IMR-90 (cell line): Measurements from ENCODE around the gene SLC39A11. TPM values are rescaled to one million over a fixed set of nuclear protein-coding genes. Genes with fewer than 3 reads are reported as not detected.

Source experiments
- ATAC-seq: fragments of 200-7000 bp; cut with Tn5 transposase; 2 replicates; pipeline ENCODE4 v1.9.1; 2020; ENCODE audit warnings: low read depth, mild to moderate bottlenecking, moderate library complexity
- BruUV-seq: library from RNA; stranded (reverse); fragments of 400-500 nt; replicated peaks from 2 replicates; lab custom pipeline; 2021; lab: Mats Ljungman, UMichigan
- CTCF ChIA-PET: fragments of 300-600 bp; formaldehyde crosslinking; extraction: SDS; loops from one replicate; lab custom pipeline; 2021; ENCODE audit warnings: antibody characterized with exemption; lab: Yijun Ruan, JAX
- POLR2A ChIA-PET: fragments of 300-600 bp; sonication (Branson Sonifier 250); formaldehyde crosslinking; loops from one replicate; lab custom pipeline; 2022; ENCODE audit warnings: antibody characterized with exemption; ENCODE audit not compliant: unreplicated experiment; lab: Charles Lee
- DNase-seq: peaks from one replicate; pipeline ENCODE4 v3.0.0; 2013
- H2AFZ ChIP-seq: replicated peaks from 2 replicates; pipeline ENCODE3; 2013; ENCODE audit warnings: low read length, mild to moderate bottlenecking; ENCODE audit not compliant: poor library complexity
- H2AK5ac ChIP-seq: 2 replicates; pipeline ENCODE4 v1.6.1; 2013; ENCODE audit warnings: low read depth, low read length, inconsistent platforms
- H2AK9ac ChIP-seq: replicated peaks from 2 replicates; pipeline ENCODE3; 2013; ENCODE audit warnings: mild to moderate bottlenecking, low read depth, low read length, moderate library complexity; ENCODE audit not compliant: poor library complexity
- H2BK120ac ChIP-seq: 2 replicates; pipeline ENCODE4 v1.6.1; 2013; ENCODE audit warnings: low read depth, low read length, inconsistent platforms
- H2BK15ac ChIP-seq: 3 replicates; pipeline ENCODE4 v1.6.1; 2013; ENCODE audit warnings: low read depth, low read length, inconsistent platforms
- H2BK20ac ChIP-seq: 2 replicates; pipeline ENCODE4 v1.6.1; 2013; ENCODE audit warnings: low read depth, mild to moderate bottlenecking, inconsistent platforms, low read length, moderate library complexity
- H2BK5ac ChIP-seq: 2 replicates; pipeline ENCODE4 v1.6.1; 2013; ENCODE audit warnings: mild to moderate bottlenecking, low read depth, low read length, inconsistent platforms; ENCODE audit not compliant: poor library complexity, severe bottlenecking
- H3K14ac ChIP-seq: replicated peaks from 2 replicates; pipeline ENCODE4 v1.6.1; 2013; ENCODE audit warnings: low read depth, low read length, inconsistent platforms
- H3K18ac ChIP-seq: 2 replicates; pipeline ENCODE4 v1.6.1; 2013; ENCODE audit warnings: low read depth, low read length, control low read depth
- H3K23ac ChIP-seq: 2 replicates; pipeline ENCODE4 v1.6.1; 2013; ENCODE audit warnings: low read depth, low read length, inconsistent platforms
- H3K27ac ChIP-seq: 2 replicates; pipeline ENCODE4 v1.5.1; 2013; ENCODE audit warnings: mild to moderate bottlenecking, control low read depth, low read length; ENCODE audit not compliant: insufficient read depth
- H3K27me3 ChIP-seq: 2 replicates; pipeline ENCODE4 v1.6.1; 2013; ENCODE audit warnings: low read length; ENCODE audit not compliant: control insufficient read depth, insufficient read depth
- H3K36me3 ChIP-seq: 2 replicates; pipeline ENCODE4 v1.6.1; 2013; ENCODE audit warnings: low read length, mixed read lengths; ENCODE audit not compliant: control insufficient read depth, insufficient read depth
- H3K4ac ChIP-seq: 2 replicates; pipeline ENCODE4 v1.6.1; 2013; ENCODE audit warnings: low read depth, low read length, inconsistent platforms
- H3K4me1 ChIP-seq: 2 replicates; pipeline ENCODE4 v1.6.1; 2013; ENCODE audit warnings: low read length, mixed read lengths; ENCODE audit not compliant: control insufficient read depth, insufficient read depth
- H3K4me2 ChIP-seq: 2 replicates; pipeline ENCODE4 v1.6.1; 2013; ENCODE audit warnings: low read depth, mild to moderate bottlenecking, control low read depth, low read length, moderate library complexity
- H3K4me3 ChIP-seq: 2 replicates; pipeline ENCODE4 v1.5.1; 2013; ENCODE audit warnings: low read depth, mild to moderate bottlenecking, control low read depth, low read length, moderate library complexity; ENCODE audit not compliant: insufficient read depth
- H3K56ac ChIP-seq: 2 replicates; pipeline ENCODE4 v1.6.1; 2013; ENCODE audit warnings: low read length, inconsistent platforms; ENCODE audit not compliant: insufficient read depth; ENCODE audit errors: extremely low read depth
- H3K79me1 ChIP-seq, 2 experiments: 2 replicates each; pipeline ENCODE4 v1.6.1; 2013; ENCODE audit warnings: low read length in 2 of 2, inconsistent platforms in 1 of 2, low read depth in 1 of 2
- H3K9ac ChIP-seq: 2 replicates; pipeline ENCODE4 v1.6.1; 2013; ENCODE audit warnings: low read depth, low read length, control low read depth
- H3K9me1 ChIP-seq: 2 replicates; pipeline ENCODE4 v1.6.1; 2013; ENCODE audit warnings: low read length, inconsistent platforms; ENCODE audit not compliant: insufficient read depth
- H3K9me3 ChIP-seq: 2 replicates; pipeline ENCODE4 v1.6.1; 2013; ENCODE audit warnings: low read length; ENCODE audit not compliant: control insufficient read depth, insufficient read depth
- H4K20me1 ChIP-seq: 2 replicates; pipeline ENCODE4 v1.6.1; 2013; ENCODE audit warnings: low read length, inconsistent platforms; ENCODE audit not compliant: insufficient read depth
- H4K5ac ChIP-seq: 2 replicates; pipeline ENCODE4 v1.6.1; 2013; ENCODE audit warnings: mild to moderate bottlenecking, low read depth, low read length, control low read depth
- H4K8ac ChIP-seq, 2 experiments: 2 replicates each; pipeline ENCODE4 v1.6.1; 2013; ENCODE audit warnings: low read depth in 2 of 2, low read length in 2 of 2, control low read depth in 1 of 2, inconsistent platforms in 1 of 2
- H4K91ac ChIP-seq: 2 replicates; pipeline ENCODE4 v1.6.1; 2013; ENCODE audit warnings: low read depth, low read length, inconsistent platforms; ENCODE audit not compliant: insufficient read depth
- CEBPB ChIP-seq: IDR thresholded peaks from 2 replicates; pipeline ENCODE4 v1.6.1; 2012; ENCODE audit warnings: low read depth, low read length, improper control_type of control experiment
- NFE2L2 ChIP-seq: fragments of 150-350 bp; IDR thresholded peaks from 2 replicates; pipeline ENCODE4 v1.6.1; 2016; ENCODE audit warnings: low read depth, mild to moderate bottlenecking, low read length
- WGBS, 2 experiments: methylation state at CpG; one replicate each; pipeline versions ENCODE4 v1.1.5 to v1.1.7; 2013; ENCODE audit warnings: missing lambda C conversion rate in 2 of 2; ENCODE audit not compliant: insufficient read length in 1 of 2; ENCODE audit errors: extremely low coverage in 2 of 2; 5-methylcytosine and 5-hydroxymethylcytosine counted together
- dilution Hi-C: fragments of 300-500 bp; cut with HindIII; formaldehyde crosslinking; loops from one replicate; pipeline ENCODE4 v1.14.3; 2018; ENCODE audit warnings: low sequenced_read_pairs; ENCODE audit not compliant: unreplicated experiment
- in situ Hi-C: fragments of 300-500 bp; cut with MboI; formaldehyde crosslinking; loops from 3 replicates; pipeline ENCODE4 v1.14.3; 2019; ENCODE audit warnings: low sequenced_read_pairs, inconsistent platforms, mixed read lengths
- intact Hi-C: fragments of 100-400 bp; cut with micrococcal nuclease; formaldehyde crosslinking; loops from 2 replicates; pipeline ENCODE4 v1.10.0; 2022
- polyA plus RNA-seq, 3 experiments: library from polyadenylated mRNA; depleted of rRNA; stranded (reverse); fragments of >200 nt; gene quantifications; 2 replicates each; pipeline ENCODE4 v1.2.3, GENCODE V29; 2012; ENCODE audit warnings: low replicate concordance in 1 of 3
- total RNA-seq: library from RNA; depleted of rRNA; stranded (reverse); fragments of >200 nt; gene quantifications from 2 replicates; pipeline ENCODE4 v1.2.3, GENCODE V29; 2012

SLC39A11 gene
- total and polyA plus RNA-seq, 2 of the 4 experiments (the other 2 are of a cell fraction), result 8.8 to 14.3 TPM

DNA sequence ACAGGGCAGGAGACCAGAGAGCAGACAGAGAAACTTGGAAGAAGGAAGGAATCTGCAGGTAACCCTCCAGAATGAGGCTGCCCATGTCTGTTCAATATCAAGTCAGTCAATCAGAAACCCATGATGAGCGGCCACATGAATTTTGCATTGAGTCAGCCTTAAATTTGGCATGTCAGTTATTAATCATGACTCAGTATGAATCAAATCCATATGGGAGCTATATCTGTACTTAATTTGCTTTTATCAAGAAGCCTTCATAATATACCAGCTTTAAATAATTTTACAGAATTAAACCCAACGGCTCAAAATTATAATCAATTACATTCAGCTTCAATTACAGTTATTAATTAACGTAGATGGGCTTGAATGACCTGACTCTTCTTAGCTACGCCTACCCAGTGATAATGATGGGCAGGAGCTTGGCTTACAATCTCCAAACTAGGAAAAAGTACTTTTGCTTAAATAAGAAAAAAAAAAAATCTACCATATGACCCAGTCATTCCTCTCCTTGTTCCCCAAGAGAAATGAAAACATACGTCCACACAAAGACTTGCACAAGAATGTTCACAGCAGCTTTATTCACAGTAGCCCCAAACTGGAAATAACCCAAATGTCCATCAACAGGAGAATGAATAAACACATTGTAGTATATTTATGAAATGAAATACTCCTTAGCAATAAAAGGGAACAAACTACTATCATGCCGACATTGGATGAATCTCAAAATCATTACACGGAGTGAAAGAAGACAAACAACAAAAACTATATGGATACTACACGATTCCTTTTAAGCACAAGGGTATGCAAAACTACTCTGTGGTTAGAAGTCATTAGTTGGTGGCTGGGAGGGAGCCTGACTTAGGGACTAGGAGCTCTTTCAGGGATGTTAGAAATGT is 48.6 kb downstream of the SLC39A11 start:
- Histone ChIP-seq H2AK9ac (no peak overlapping the region), H4K5ac (peak overlapping the region; percentile 71), H3K14ac (peak overlapping the region; percentile 10; the same call in 1 of the 2 replicates), H2AFZ (no peak overlapping the region), H3K36me3 (no peaks in the 10 kb centered on the region; the same call in 1 of the 2 replicates), H3K23ac (peak overlapping the region; percentile 56; the same call in 1 of the 2 replicates), H3K9me3 (peaks cover 3% of the 10 kb centered on the region; the same call in 1 of the 2 replicates), H3K9ac (no peak overlapping the region), H2BK20ac (peak overlapping the region; percentile 46; the same call in 1 of the 2 replicates), H3K4me1 (peaks cover 11% of the 10 kb centered on the region), H4K20me1 (0 out of 2 replicates have a peak, but pooled peaks cover 4% of the 10 kb centered on the region), H3K56ac (no peak overlapping the region), H4K8ac (no peak overlapping the region), H2BK15ac (peak overlapping the region; percentile 18; the same call in 1 of the 3 replicates), H3K27me3 (no peaks in the 10 kb centered on the region), H2AK5ac (no peak overlapping the region), H3K79me1 (peaks cover 0 to 4% of the 10 kb centered on the region in 2 experiments; a peak in 2 of 4 replicates), H3K4ac (peak overlapping the region; percentile 30), H3K9me1 (peaks cover 6% of the 10 kb centered on the region), H3K18ac (peak overlapping the region; percentile 92), H4K91ac (peak overlapping the region; percentile 14; the same call in 1 of the 2 replicates), H2BK5ac (peak overlapping the region; percentile 12), H3K27ac (peak overlapping the region; percentile 43; the same call in 1 of the 2 replicates), H2BK120ac (peak overlapping the region; percentile 74; the same call in 1 of the 2 replicates), H3K4me3 (no peak overlapping the region), H3K4me2 (peak overlapping the region; percentile 35)
- no TSS peak for BruUV-seq
- DNase-seq (peak; percentile 87), ATAC-seq (peak; percentile 85)
- intact Hi-C loops (no loop called here), dilution Hi-C loops (no loop called here), in situ Hi-C loops (no loop called here)
- 20% methylated on average over 1 of the region's 8 CpGs; no CpG with 5 or more reads in 1 of the 2 experiments for WGBS, 2 experiments
- TF ChIP-seq CEBPB (peak; percentile 74), NFE2L2 (no peak; the same call in 1 of the 2 replicates)
- POLR2A ChIA-PET, result no interaction called here
- CTCF ChIA-PET, result interaction anchor here (1.1 kb wide), 1 partner anchor 58 kb away, joined by 3 read pairs; no protein-coding TSS in a partner anchor
